ENCODE data around the gene KRT80. TPM values are rescaled to one million over a fixed set of nuclear protein-coding genes. Genes with fewer than 3 reads are reported as not detected.

Gene KRT80
- total RNA-seq, 2 donors from 2014 or later: not detected

- ATAC-seq (no peak), DNase-seq (no peak)
- no peak overlapping the region for H3K4me3 Mint-ChIP-seq
- H3K27me3 Mint-ChIP-seq: peaks cover 53% of the 10 kb centered on the region
- no peak overlapping the region for H3K27ac Mint-ChIP-seq
- peaks cover 9% of the 10 kb centered on the region for H3K4me1 Mint-ChIP-seq
- H3K9me3 ChIP-seq (ENCODE audit: control insufficient read depth, low read length, poor library complexity, severe bottlenecking): no peaks in the 10 kb centered on the region
- no peaks in the 10 kb centered on the region for H3K36me3 Mint-ChIP-seq (ENCODE audit: low read depth)
Observed at GRCh38 chr12:52211716-52212585, 20.1 kb upstream of the KRT80 start.

- no peak for DNase-seq
- peaks cover 62% of the 10 kb centered on the region for H3K27me3 Mint-ChIP-seq
- H3K27ac Mint-ChIP-seq: no peak overlapping the region
- H3K4me1 Mint-ChIP-seq: peaks cover 11% of the 10 kb centered on the region
- no peaks in the 10 kb centered on the region for H3K36me3 Mint-ChIP-seq (ENCODE audit: low read depth)
- no peak overlapping the region for H3K4me3 Mint-ChIP-seq
- no peak for ATAC-seq
- H3K9me3 ChIP-seq (ENCODE audit: control insufficient read depth, low read length, poor library complexity, severe bottlenecking): no peaks in the 10 kb centered on the region
Observed at GRCh38 chr12:52210925-52211650, 19.3 kb upstream of the KRT80 start.

GRCh38 chr12:52210186-52210924 is 18.5 kb upstream of the KRT80 start:
- Mint-ChIP-seq H3K4me3 (no peak overlapping the region), H3K4me1 (peaks cover 13% of the 10 kb centered on the region), H3K27ac (no peak overlapping the region), H3K27me3 (peaks cover 62% of the 10 kb centered on the region), H3K36me3 (ENCODE audit: low read depth) (no peaks in the 10 kb centered on the region)
- H3K9me3 ChIP-seq (ENCODE audit: control insufficient read depth, low read length, poor library complexity, severe bottlenecking): no peaks in the 10 kb centered on the region
- DNase-seq: no peak
- ATAC-seq: no peak

GRCh38 chr12:52209321-52209720 is 17.5 kb upstream of the KRT80 start:
- Mint-ChIP-seq H3K4me1 (peaks cover 10% of the 10 kb centered on the region), H3K4me3 (no peak overlapping the region), H3K27ac (peak overlapping the region; percentile 47), H3K27me3 (peaks cover 61% of the 10 kb centered on the region), H3K36me3 (ENCODE audit: low read depth) (no peaks in the 10 kb centered on the region)
- no peaks in the 10 kb centered on the region for H3K9me3 ChIP-seq (ENCODE audit: control insufficient read depth, low read length, poor library complexity, severe bottlenecking)
- no peak for ATAC-seq
- no peak for DNase-seq

GRCh38 chr12:52208424-52209165 is 16.8 kb upstream of the KRT80 start:
- no peak overlapping the region for H3K4me3 Mint-ChIP-seq
- H3K9me3 ChIP-seq (ENCODE audit: control insufficient read depth, low read length, poor library complexity, severe bottlenecking): no peaks in the 10 kb centered on the region
- H3K27me3 Mint-ChIP-seq: peaks cover 62% of the 10 kb centered on the region
- DNase-seq: no peak
- H3K4me1 Mint-ChIP-seq: peaks cover 6% of the 10 kb centered on the region
- no peak overlapping the region for H3K27ac Mint-ChIP-seq
- no peak for ATAC-seq
- H3K36me3 Mint-ChIP-seq (ENCODE audit: low read depth): no peaks in the 10 kb centered on the region

GRCh38 chr12:52207895-52208294 is 16.1 kb upstream of the KRT80 start:
- Mint-ChIP-seq H3K27me3 (peaks cover 64% of the 10 kb centered on the region), H3K36me3 (ENCODE audit: low read depth) (peaks cover 2% of the 10 kb centered on the region), H3K27ac (no peak overlapping the region), H3K4me3 (no peak overlapping the region), H3K4me1 (peaks cover 8% of the 10 kb centered on the region)
- DNase-seq: no peak
- no peaks in the 10 kb centered on the region for H3K9me3 ChIP-seq (ENCODE audit: control insufficient read depth, low read length, poor library complexity, severe bottlenecking)
- ATAC-seq: no peak

GRCh38 chr12:52207106-52207505 is 15.3 kb upstream of the KRT80 start:
- Mint-ChIP-seq H3K4me3 (no peak overlapping the region), H3K27ac (no peak overlapping the region)

GRCh38 chr12:52206304-52207040 is 14.7 kb upstream of the KRT80 start:
- H3K4me3 Mint-ChIP-seq: no peak overlapping the region
- peaks cover 4% of the 10 kb centered on the region for H3K36me3 Mint-ChIP-seq (ENCODE audit: low read depth)
- H3K27me3 Mint-ChIP-seq: peaks cover 71% of the 10 kb centered on the region
- ATAC-seq (no peak), DNase-seq (no peak)
- H3K27ac Mint-ChIP-seq: no peak overlapping the region
- H3K4me1 Mint-ChIP-seq: peaks cover 12% of the 10 kb centered on the region
- no peaks in the 10 kb centered on the region for H3K9me3 ChIP-seq (ENCODE audit: control insufficient read depth, low read length, poor library complexity, severe bottlenecking)

More at GRCh38 chr12:52207106-52207505, 15.3 kb upstream of the KRT80 start:
- H3K9me3 ChIP-seq (ENCODE audit: control insufficient read depth, low read length, poor library complexity, severe bottlenecking): no peaks in the 10 kb centered on the region
- ATAC-seq (no peak), DNase-seq (no peak)
- Mint-ChIP-seq H3K4me1 (peaks cover 12% of the 10 kb centered on the region), H3K36me3 (ENCODE audit: low read depth) (peaks cover 3% of the 10 kb centered on the region), H3K27me3 (peaks cover 67% of the 10 kb centered on the region)

GRCh38 chr12:52205612-52206303 is 13.9 kb upstream of the KRT80 start:
- ATAC-seq: no peak
- Mint-ChIP-seq H3K4me1 (peaks cover 12% of the 10 kb centered on the region), H3K36me3 (ENCODE audit: low read depth) (peaks cover 5% of the 10 kb centered on the region), H3K27ac (no peak overlapping the region), H3K4me3 (no peak overlapping the region), H3K27me3 (peaks cover 71% of the 10 kb centered on the region)
- no peaks in the 10 kb centered on the region for H3K9me3 ChIP-seq (ENCODE audit: control insufficient read depth, low read length, poor library complexity, severe bottlenecking)
- no peak for DNase-seq

- ATAC-seq: no peak
- Mint-ChIP-seq H3K36me3 (ENCODE audit: low read depth) (peaks cover 5% of the 10 kb centered on the region), H3K4me3 (no peak overlapping the region), H3K27me3 (peaks cover 74% of the 10 kb centered on the region), H3K27ac (no peak overlapping the region), H3K4me1 (peaks cover 12% of the 10 kb centered on the region)
- no peak for DNase-seq
- H3K9me3 ChIP-seq (ENCODE audit: control insufficient read depth, low read length, poor library complexity, severe bottlenecking): no peaks in the 10 kb centered on the region
Observed at GRCh38 chr12:52204931-52205505, 13.2 kb upstream of the KRT80 start.

GRCh38 chr12:52204095-52204930 is 12.5 kb upstream of the KRT80 start:
- Mint-ChIP-seq H3K4me3 (no peak overlapping the region), H3K4me1 (peaks cover 12% of the 10 kb centered on the region), H3K27ac (no peak overlapping the region), H3K36me3 (ENCODE audit: low read depth) (peaks cover 5% of the 10 kb centered on the region), H3K27me3 (peaks cover 71% of the 10 kb centered on the region)
- no peaks in the 10 kb centered on the region for H3K9me3 ChIP-seq (ENCODE audit: control insufficient read depth, low read length, poor library complexity, severe bottlenecking)
- ATAC-seq (no peak), DNase-seq (no peak)

Measured in T-helper 17 cell (primary cell).